ENCODE results near the gene GOLGA1. TPM values are rescaled to one million over a fixed set of nuclear protein-coding genes. Genes with fewer than 3 reads are reported as not detected.

The GOLGA1 gene
- total and polyA plus RNA-seq, 9 of the 15 experiments (the other 6 are each of a cell fraction or from before 2014, with no cell fraction given) = 2.9 to 15.9 (median 8.5) TPM

- peak overlapping the region; percentile 100 for H3K4me2 ChIP-seq (ENCODE audit: insufficient read depth, low read length)
- peak in 3 of 4 experiments; percentile 50 to 67 (median 64) for DNase-seq (ENCODE audit: extremely low read depth in 1 of 4, low spot score in 3 of 4)
- ChIA-PET CTCF (ENCODE audit: low intra/inter-chr PET ratio) (no interaction called here), POLR2A (interaction anchor here (0.6 to 1.5 kb wide), 6 partner anchors 11 to 321 kb away, joined by 3 to 6 read pairs (median 4); no protein-coding TSS in a partner anchor)
- peak overlapping the region; percentile 36; the same call in 1 of the 2 replicates for H2AFZ ChIP-seq (ENCODE audit: low read depth, low read length)
- H3K9me1 ChIP-seq (ENCODE audit: control insufficient read depth, insufficient read depth, low read length) = peaks cover 16% of the 10 kb centered on the region
- H3K9ac ChIP-seq (ENCODE audit: insufficient read depth in 1 of 2, low read depth in 2 of 2, low read length in 2 of 2) = peak overlapping the region; percentile 98 to 99
- H3K9me3 ChIP-seq (replicated peaks; ENCODE audit: control insufficient read depth, insufficient read depth, low read depth, low read length) = no peaks in the 10 kb centered on the region
- peaks cover 50% of the 10 kb centered on the region for H3K36me3 ChIP-seq (ENCODE audit: control insufficient read depth, insufficient read depth, low read length)
- in situ Hi-C loops (cut with MboI) (loop anchor here (10.0 kb wide), 1 partner anchor 275 kb away; the partner anchor contains the start of gene SCAI), intact Hi-C loops (cut with micrococcal nuclease) (loop anchor here (5.0 kb wide), 1 partner anchor 373 kb away; the partner anchor contains the start of gene HSPA5)
- BruUV-seq (replicated peaks) = no TSS peak
- peak overlapping the region; percentile 97 for H3K27ac ChIP-seq (ENCODE audit: extremely low read depth, low read depth, low read length)
- H3K79me2 ChIP-seq (ENCODE audit: control insufficient read depth, insufficient read depth, low read length) = peaks cover 78% of the 10 kb centered on the region
- no peak for FAIRE-seq
- H3K4me3 ChIP-seq = peak overlapping the region; percentile 91
- peaks cover 35 to 50% of the 10 kb centered on the region in 2 experiments for H3K4me1 ChIP-seq (replicated peaks in 1 of 2; ENCODE audit: control insufficient read depth in 2 of 2, insufficient read depth in 2 of 2, low read length in 2 of 2)
- H4K20me1 ChIP-seq (replicated peaks; ENCODE audit: control insufficient read depth, insufficient read depth, low read length) = peaks cover 25% of the 10 kb centered on the region
- peak; percentile 11 for ATAC-seq
- no peaks in the 10 kb centered on the region for H3K27me3 ChIP-seq (ENCODE audit: control insufficient read depth in 2 of 2, insufficient read depth in 2 of 2, low read length in 2 of 2)
- WGBS (ENCODE audit: insufficient coverage, low coverage, missing lambda C conversion rate) = under 1% methylated on average over 31 of the region's 41 CpGs
- peak; percentile 62; the same call in 1 of the 2 replicates for TF ChIP-seq FOXP1 (CRISPR knock-in tag; IDR thresholded peaks at IDR 0.05)
- TF ChIP-seq ETV6 (IDR thresholded peaks at IDR 0.05; ENCODE audit: borderline replicate concordance in 1 of 2, low read depth in 2 of 2, low read length in 1 of 2) = no peak
- TF ChIP-seq ETV6 (CRISPR knock-in tag; IDR thresholded peaks at IDR 0.05; ENCODE audit: borderline replicate concordance) = 0 out of 2 replicates have a peak, but pooled peaks have one; percentile 48
- no peak for TF ChIP-seq ETS1 (conservative IDR thresholded peaks at IDR 0.05; ENCODE audit: control insufficient read depth, low read depth, low read length)
- TF ChIP-seq HMGXB4 (CRISPR knock-in tag; IDR thresholded peaks at IDR 0.05) = peak; percentile 82; the same call in 1 of the 2 replicates
- 0 out of 2 replicates have a peak, but pooled peaks have one; percentile 7 for TF ChIP-seq ZNF121 (CRISPR knock-in tag; conservative IDR thresholded peaks at IDR 0.05)
- TF ChIP-seq CEBPZ (IDR thresholded peaks at IDR 0.05; ENCODE audit: borderline replicate concordance, low read depth, low read length) = no peak
- TF ChIP-seq STAT6 (CRISPR knock-in tag; IDR thresholded peaks at IDR 0.05) = peak; percentile 70; the same call in 1 of the 2 replicates
- TF ChIP-seq ZNF431 (CRISPR knock-in tag; IDR thresholded peaks at IDR 0.05) = peak; percentile 61; the same call in 1 of the 2 replicates
- no peak for TF ChIP-seq RUNX1 (IDR thresholded peaks at IDR 0.05; ENCODE audit: low read depth)
- TF ChIP-seq RBM14 (IDR thresholded peaks at IDR 0.05; ENCODE audit: borderline replicate concordance, insufficient read depth, low read depth, low read length) = no peak
Observed at GRCh38 chr9:124869466-124869985, 71.4 kb downstream of the GOLGA1 start.
